Suprapubic skin (tissue), 4 donors: ENCODE results near the gene NID2. TPM values are rescaled to one million over a fixed set of nuclear protein-coding genes. Genes with fewer than 3 reads are reported as not detected.

Source experiments
- DNase-seq, 2 donors: peaks; one replicate each; pipeline ENCODE4 v3.0.0-alpha.2; 2019; ENCODE audit warnings: low spot score in 2 of 2
- H3K27ac ChIP-seq: fragments of 200-600 bp; sonication (generic); one replicate; pipeline ENCODE4 v1.5.1; 2019
- H3K27me3 ChIP-seq: fragments of 200-600 bp; sonication (generic); one replicate; pipeline ENCODE4 v1.5.1; 2019
- H3K36me3 ChIP-seq: fragments of 200-600 bp; sonication (generic); one replicate; pipeline ENCODE4 v1.5.1; 2019
- H3K4me1 ChIP-seq: fragments of 200-600 bp; sonication (generic); one replicate; pipeline ENCODE4 v1.5.1; 2019
- H3K4me3 ChIP-seq: fragments of 200-600 bp; sonication (generic); one replicate; pipeline ENCODE4 v1.5.1; 2019; ENCODE audit warnings: mild to moderate bottlenecking
- H3K9me3 ChIP-seq: fragments of 200-600 bp; sonication (generic); one replicate; pipeline ENCODE4 v1.5.1; 2019
- EP300 ChIP-seq: sonication (generic); formaldehyde crosslinking; IDR thresholded peaks from one replicate; pipeline ENCODE4 v1.6.1; 2017; ENCODE audit warnings: antibody characterized with exemption
- POLR2A ChIP-seq, 2 donors: fragments of 450-650 bp; IDR thresholded peaks; one replicate each; pipeline ENCODE4 v1.6.1; 2017; ENCODE audit warnings: antibody characterized with exemption in 2 of 2, mild to moderate bottlenecking in 2 of 2, moderate library complexity in 2 of 2
- POLR2AphosphoS5 ChIP-seq, 3 donors: sonication (generic); formaldehyde crosslinking; IDR thresholded peaks; one replicate each; pipeline ENCODE4 v1.6.1; 2017; ENCODE audit warnings: antibody characterized with exemption in 3 of 3
- WGBS: methylation state at CpG from one replicate; pipeline ENCODE4 v1.1.5; 2018; 5-methylcytosine and 5-hydroxymethylcytosine counted together
- total RNA-seq, 4 donors: library from RNA; depleted of rRNA; stranded (reverse); fragments of >200 nt; gene quantifications; one replicate each; pipeline ENCODE4 v1.1.0, GENCODE V29; 2016
- TF ChIP-seq, protein P1 (sequence below), 2 donors: fragments of 200-600 bp in 1 of 2; fragments of 450-650 bp in 1 of 2; sonication (generic) in 1 of 2; IDR thresholded peaks; one replicate each; pipeline ENCODE4 v1.5.1; 2016 to 2019; ENCODE audit warnings: antibody characterized with exemption in 2 of 2, mild to moderate bottlenecking in 1 of 2, moderate library complexity in 1 of 2

The NID2 gene
- total RNA-seq, 4 donors from 2014 or later: 1.0 to 4.3 (median 2.6) TPM

DNA sequence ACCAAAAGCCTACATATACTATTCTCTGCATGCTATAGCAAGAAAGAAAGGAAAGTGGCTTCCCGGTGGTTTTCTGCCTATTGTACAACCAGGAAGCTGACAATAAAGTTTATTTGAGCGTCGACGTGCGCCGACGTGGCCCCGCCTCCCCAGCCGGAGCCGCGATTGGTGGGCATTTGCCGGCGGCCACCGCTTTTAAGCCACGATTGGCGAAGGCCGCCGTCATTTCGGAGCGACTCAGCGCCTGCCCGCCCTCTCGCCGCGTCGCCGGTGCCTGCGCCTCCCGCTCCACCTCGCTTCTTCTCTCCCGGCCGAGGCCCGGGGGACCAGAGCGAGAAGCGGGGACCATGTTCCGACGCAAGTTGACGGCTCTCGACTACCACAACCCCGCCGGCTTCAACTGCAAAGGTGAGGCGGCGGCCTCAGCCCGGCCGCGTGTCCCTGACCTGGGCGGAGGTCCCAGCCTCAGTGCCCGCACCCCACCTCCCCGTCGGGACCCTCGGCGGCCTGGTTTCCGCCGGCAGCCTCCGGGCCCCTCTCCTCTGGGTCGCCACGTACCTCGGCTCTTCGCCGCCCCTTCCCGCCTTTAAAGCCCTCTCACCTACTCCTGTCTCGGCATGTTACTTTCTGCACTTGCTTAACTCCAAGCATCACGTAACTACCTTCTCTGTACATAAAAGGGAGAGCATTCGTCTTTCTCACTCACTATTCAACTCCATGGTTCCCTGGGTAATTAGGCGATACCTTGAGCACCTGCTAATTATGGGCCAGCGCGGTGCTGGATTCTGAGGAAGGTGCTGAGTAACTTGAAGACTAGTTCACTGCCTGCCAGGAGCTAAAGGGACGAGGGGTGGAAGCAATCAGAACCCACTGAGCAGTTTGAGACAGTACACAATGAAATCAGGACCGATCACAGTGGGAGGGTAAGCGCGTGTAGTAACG is 79.3 kb downstream of the NID2 start, which contains the start of gene RTRAF:
Gene RTRAF, plus strand, starts transcription at position 254 of the 942 bp plus-strand sequence. Its CDS starts 94 bp downstream, at position 348.
- under 1% methylated on average over 34 of the region's 72 CpGs for WGBS
- Histone ChIP-seq H3K4me3 (peak within 1 kb of the TSS; percentile 85), H3K9me3 (no peaks in the 10 kb centered on the region), H3K27ac (peak within 1 kb of the TSS; percentile 93), H3K36me3 (peaks cover 20% of the 10 kb centered on the region), H3K4me1 (peaks cover 20% of the 10 kb centered on the region), H3K27me3 (no peaks in the 10 kb centered on the region)
- TF ChIP-seq POLR2A (IDR thresholded peaks at IDR 0.05) (peak; percentile 40 to 78), POLR2AphosphoS5 (IDR thresholded peaks at IDR 0.05) (peak; percentile 81 to 85 (median 83)), EP300 (no peak)
- TF ChIP-seq, protein P1, sequence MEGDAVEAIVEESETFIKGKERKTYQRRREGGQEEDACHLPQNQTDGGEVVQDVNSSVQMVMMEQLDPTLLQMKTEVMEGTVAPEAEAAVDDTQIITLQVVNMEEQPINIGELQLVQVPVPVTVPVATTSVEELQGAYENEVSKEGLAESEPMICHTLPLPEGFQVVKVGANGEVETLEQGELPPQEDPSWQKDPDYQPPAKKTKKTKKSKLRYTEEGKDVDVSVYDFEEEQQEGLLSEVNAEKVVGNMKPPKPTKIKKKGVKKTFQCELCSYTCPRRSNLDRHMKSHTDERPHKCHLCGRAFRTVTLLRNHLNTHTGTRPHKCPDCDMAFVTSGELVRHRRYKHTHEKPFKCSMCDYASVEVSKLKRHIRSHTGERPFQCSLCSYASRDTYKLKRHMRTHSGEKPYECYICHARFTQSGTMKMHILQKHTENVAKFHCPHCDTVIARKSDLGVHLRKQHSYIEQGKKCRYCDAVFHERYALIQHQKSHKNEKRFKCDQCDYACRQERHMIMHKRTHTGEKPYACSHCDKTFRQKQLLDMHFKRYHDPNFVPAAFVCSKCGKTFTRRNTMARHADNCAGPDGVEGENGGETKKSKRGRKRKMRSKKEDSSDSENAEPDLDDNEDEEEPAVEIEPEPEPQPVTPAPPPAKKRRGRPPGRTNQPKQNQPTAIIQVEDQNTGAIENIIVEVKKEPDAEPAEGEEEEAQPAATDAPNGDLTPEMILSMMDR (IDR thresholded peaks at IDR 0.05): no peak
- peak; percentile 93 to 95 for DNase-seq

DNA sequence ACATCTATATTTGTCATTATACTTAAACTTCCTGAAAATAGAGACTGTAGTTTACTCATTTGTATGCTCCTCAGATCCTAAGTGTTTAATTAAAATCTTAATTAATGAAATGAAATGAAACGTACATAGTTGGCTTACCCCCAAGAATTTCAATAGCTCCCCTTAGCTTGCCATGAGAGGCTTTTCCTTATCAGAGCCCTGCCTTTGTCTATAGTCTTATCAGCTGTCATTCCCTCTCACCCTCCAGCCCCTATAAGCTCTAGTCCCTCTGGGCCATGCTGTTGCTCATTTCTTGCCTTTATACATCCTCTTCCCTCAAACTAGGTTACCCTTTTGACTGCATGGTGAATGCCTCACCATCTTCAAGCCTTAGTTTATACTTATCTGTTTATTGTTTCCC is 80.6 kb downstream of the NID2 start:
- Histone ChIP-seq H3K27me3 (no peaks in the 10 kb centered on the region), H3K4me3 (no peak overlapping the region), H3K36me3 (peaks cover 15% of the 10 kb centered on the region), H3K4me1 (peaks cover 20% of the 10 kb centered on the region), H3K9me3 (no peaks in the 10 kb centered on the region), H3K27ac (no peak overlapping the region)
- 77% methylated on average over 1 of the region's 1 CpG for WGBS
- no peak for DNase-seq
- TF ChIP-seq EP300: no peak
- TF ChIP-seq POLR2AphosphoS5 (IDR thresholded peaks at IDR 0.05): no peak
- TF ChIP-seq, protein P1 (IDR thresholded peaks at IDR 0.05): no peak
- no peak for TF ChIP-seq POLR2A (IDR thresholded peaks at IDR 0.05)

DNA sequence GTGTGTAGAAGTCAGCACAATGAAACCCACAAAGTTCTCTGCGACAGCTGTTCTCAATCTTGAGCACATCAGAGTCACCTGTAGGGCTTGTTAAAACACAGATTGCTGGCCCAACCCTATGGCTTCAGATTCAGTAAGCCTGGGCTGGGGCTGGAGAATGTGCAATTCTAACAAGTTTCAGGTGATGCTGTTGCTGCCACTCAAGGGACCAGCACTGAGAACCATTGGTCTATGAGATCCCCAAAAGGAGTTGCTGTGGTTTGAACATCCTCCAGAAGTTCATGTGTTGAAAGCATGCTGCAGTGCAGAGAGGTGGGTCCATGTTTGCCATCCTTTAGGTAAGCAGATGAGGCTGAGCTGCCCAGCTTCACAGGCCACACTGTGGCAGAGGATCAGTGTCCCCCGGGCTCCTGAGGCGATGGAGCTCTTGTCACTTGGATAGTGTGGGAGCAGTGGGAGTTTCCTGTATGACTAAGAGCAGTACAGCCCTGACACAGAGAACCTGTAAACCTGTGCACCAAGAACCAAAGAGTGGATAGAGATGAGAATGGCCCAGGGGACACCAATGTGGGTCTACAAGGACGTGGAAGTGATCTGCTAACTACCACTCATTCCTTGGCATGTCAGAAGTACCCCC is 87.5 kb downstream of the NID2 start:
- Histone ChIP-seq H3K4me1 (peaks cover 7% of the 10 kb centered on the region), H3K27me3 (no peaks in the 10 kb centered on the region), H3K27ac (no peak overlapping the region), H3K4me3 (no peak overlapping the region), H3K9me3 (no peaks in the 10 kb centered on the region), H3K36me3 (no peaks in the 10 kb centered on the region)
- 85% methylated on average over 4 of the region's 4 CpGs for WGBS
- no peak for DNase-seq
- TF ChIP-seq POLR2AphosphoS5 (IDR thresholded peaks at IDR 0.05) (no peak), POLR2A (IDR thresholded peaks at IDR 0.05) (no peak), EP300 (no peak)
- TF ChIP-seq, protein P1 (IDR thresholded peaks at IDR 0.05): no peak

DNA sequence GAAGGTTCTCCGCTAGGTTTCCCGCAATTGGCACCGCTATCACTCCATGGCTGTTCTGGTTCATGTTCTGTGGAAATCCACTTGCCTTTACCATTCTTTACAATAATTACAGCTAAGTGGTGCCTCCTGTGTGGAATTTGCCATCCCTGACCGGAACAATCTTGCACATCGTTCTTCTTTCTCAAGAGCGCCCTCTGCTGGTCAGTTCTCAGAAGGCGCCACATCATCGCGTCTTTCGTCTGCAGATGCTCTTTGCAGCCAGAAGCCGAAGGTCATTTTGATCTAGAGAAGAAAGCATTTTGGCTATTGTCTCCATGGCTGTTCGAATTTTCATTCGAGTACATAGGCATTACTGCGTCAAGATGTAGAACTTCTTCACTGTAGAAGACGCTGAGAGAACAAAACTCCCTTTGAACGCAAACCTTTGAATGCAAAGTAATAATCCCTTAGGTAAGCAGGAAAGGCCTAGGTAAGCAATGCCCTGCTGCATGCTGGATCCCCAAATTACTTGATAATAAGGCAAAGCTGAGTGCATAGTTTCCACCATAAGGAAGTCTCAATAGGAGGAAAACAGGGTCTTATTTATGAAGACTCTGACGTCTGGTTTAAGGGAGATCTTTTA is 89.7 kb downstream of the NID2 start:
- H3K27ac ChIP-seq: no peak overlapping the region
- no peaks in the 10 kb centered on the region for H3K9me3 ChIP-seq
- peaks cover 7% of the 10 kb centered on the region for H3K4me1 ChIP-seq
- no peak for TF ChIP-seq POLR2AphosphoS5 (IDR thresholded peaks at IDR 0.05)
- TF ChIP-seq, protein P1 (IDR thresholded peaks at IDR 0.05): peak; percentile 75 to 89
- no peak overlapping the region for H3K4me3 ChIP-seq
- WGBS: 24% methylated on average over 17 of the region's 17 CpGs
- H3K27me3 ChIP-seq: no peaks in the 10 kb centered on the region
- peak; percentile 91 to 92 for DNase-seq
- no peaks in the 10 kb centered on the region for H3K36me3 ChIP-seq
